Bronchial epithelial cell (primary cell): Measurements from ENCODE around the gene TTC32. TPM values are rescaled to one million over a fixed set of nuclear protein-coding genes. Genes with fewer than 3 reads are reported as not detected.
A peak's percentile ranks its signal among the peaks of the same experiment; 100 is the strongest.

Experiments
- DNase-seq: peaks from one replicate; pipeline ENCODE4 v3.0.0-alpha.2; 2010; ENCODE audit warnings: low read depth
- FAIRE-seq: peaks from 2 replicates; lab custom pipeline; 2011; peaks lifted over from hg19 to GRCh38; lab: Jason Lieb, UNC
- H3K27me3 ChIP-seq: 2 replicates; pipeline ENCODE4 v1.5.1; 2011; ENCODE audit warnings: low read length; ENCODE audit not compliant: control insufficient read depth, insufficient read depth
- H3K36me3 ChIP-seq: 2 replicates; pipeline ENCODE4 v1.5.1; 2011; ENCODE audit warnings: low read length; ENCODE audit not compliant: control insufficient read depth, insufficient read depth
- H3K4me3 ChIP-seq: 2 replicates; pipeline ENCODE4 v1.5.1; 2011; ENCODE audit warnings: mild to moderate bottlenecking, low read depth, low read length, control low read depth
- total RNA-seq: library from RNA; depleted of rRNA; stranded (reverse); fragments of >200 nt; gene quantifications from 2 replicates; pipeline ENCODE4 v1.2.1, GENCODE V29; 2014
- TF ChIP-seq, protein P1 (sequence below): IDR thresholded peaks from 2 replicates; pipeline ENCODE4 v1.5.1; 2011; ENCODE audit warnings: mild to moderate bottlenecking, moderate library complexity, low read length, control low read depth, inconsistent platforms; ENCODE audit not compliant: insufficient read depth, severe bottlenecking

The TTC32 gene
- total RNA-seq, 1 donor from 2014 or later, result 4.2 TPM

GRCh38 chr2:19863303-19864041 is 38.3 kb downstream of the TTC32 start:
- TF ChIP-seq, protein P1, sequence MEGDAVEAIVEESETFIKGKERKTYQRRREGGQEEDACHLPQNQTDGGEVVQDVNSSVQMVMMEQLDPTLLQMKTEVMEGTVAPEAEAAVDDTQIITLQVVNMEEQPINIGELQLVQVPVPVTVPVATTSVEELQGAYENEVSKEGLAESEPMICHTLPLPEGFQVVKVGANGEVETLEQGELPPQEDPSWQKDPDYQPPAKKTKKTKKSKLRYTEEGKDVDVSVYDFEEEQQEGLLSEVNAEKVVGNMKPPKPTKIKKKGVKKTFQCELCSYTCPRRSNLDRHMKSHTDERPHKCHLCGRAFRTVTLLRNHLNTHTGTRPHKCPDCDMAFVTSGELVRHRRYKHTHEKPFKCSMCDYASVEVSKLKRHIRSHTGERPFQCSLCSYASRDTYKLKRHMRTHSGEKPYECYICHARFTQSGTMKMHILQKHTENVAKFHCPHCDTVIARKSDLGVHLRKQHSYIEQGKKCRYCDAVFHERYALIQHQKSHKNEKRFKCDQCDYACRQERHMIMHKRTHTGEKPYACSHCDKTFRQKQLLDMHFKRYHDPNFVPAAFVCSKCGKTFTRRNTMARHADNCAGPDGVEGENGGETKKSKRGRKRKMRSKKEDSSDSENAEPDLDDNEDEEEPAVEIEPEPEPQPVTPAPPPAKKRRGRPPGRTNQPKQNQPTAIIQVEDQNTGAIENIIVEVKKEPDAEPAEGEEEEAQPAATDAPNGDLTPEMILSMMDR, result peak; percentile 95
- H3K4me3 ChIP-seq, result no peak overlapping the region
- H3K27me3 ChIP-seq, result no peaks in the 10 kb centered on the region
- peak; percentile 18 for DNase-seq
- H3K36me3 ChIP-seq, result no peaks in the 10 kb centered on the region
- FAIRE-seq, result no peak

- TF ChIP-seq, protein P1, result no peak
- FAIRE-seq, result no peak
- H3K27me3 ChIP-seq, result no peaks in the 10 kb centered on the region
These were observed 40.0 kb downstream of the TTC32 start for GRCh38 chr2:19861813-19862212.

DNA sequence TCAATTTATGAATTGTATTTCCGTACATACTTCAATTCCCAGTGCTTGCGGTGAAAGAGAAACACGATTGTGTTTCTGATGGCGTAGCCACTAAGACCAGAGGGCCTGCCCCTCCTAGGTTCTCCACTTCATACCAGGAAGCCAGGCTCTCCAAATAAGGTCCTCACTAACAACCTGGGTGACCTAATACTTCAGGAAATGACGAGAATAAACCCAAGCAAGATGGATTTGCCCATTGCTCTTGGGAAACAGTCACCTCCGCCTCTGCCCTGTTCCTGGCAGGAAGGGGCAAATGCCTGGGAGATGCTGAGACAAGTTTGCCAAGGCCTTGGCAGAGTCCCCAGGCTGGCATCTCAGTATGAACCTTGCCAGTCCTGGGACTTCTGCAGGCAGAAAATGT is 41.8 kb downstream of the TTC32 start:
- FAIRE-seq, result peak; percentile 95
- TF ChIP-seq, protein P1, result no peak
- no peaks in the 10 kb centered on the region for H3K36me3 ChIP-seq
- H3K4me3 ChIP-seq, result no peak overlapping the region
- DNase-seq, result peak; percentile 97
- H3K27me3 ChIP-seq, result no peaks in the 10 kb centered on the region

More at GRCh38 chr2:19861813-19862212, 40.0 kb downstream of the TTC32 start:
- peak; percentile 76 for DNase-seq
- Histone ChIP-seq H3K36me3 (no peaks in the 10 kb centered on the region), H3K4me3 (no peak overlapping the region)

GRCh38 chr2:19859565-19859964 is 42.2 kb downstream of the TTC32 start:
- Histone ChIP-seq H3K4me3 (no peak overlapping the region), H3K36me3 (no peaks in the 10 kb centered on the region), H3K27me3 (no peaks in the 10 kb centered on the region)
- FAIRE-seq (no peak), DNase-seq (no peak)
- TF ChIP-seq, protein P1, result no peak

- TF ChIP-seq, protein P1, result no peak
- Histone ChIP-seq H3K4me3 (no peak overlapping the region), H3K27me3 (no peaks in the 10 kb centered on the region), H3K36me3 (no peaks in the 10 kb centered on the region)
- no peak for FAIRE-seq
- DNase-seq, result no peak
These were observed 44.0 kb downstream of the TTC32 start for GRCh38 chr2:19857806-19858205.
